HepG2 (cell line): Measurements from ENCODE around the gene ZSWIM6. TPM values are rescaled to one million over a fixed set of nuclear protein-coding genes. Genes with fewer than 3 reads are reported as not detected.

Source experiments
- ATAC-seq: fragments of 200-7000 bp; cut with Tn5 transposase; 3 replicates; pipeline ENCODE4 v1.9.1; 2020; ENCODE audit warnings: mild to moderate bottlenecking, moderate library complexity
- BruUV-seq: library from RNA; stranded (reverse); fragments of 400-500 nt; replicated peaks from 2 replicates; lab custom pipeline; 2021; lab: Mats Ljungman, UMichigan
- CTCF ChIA-PET: fragments of 300-600 bp; formaldehyde crosslinking; extraction: SDS; loops from one replicate; lab custom pipeline; 2021; ENCODE audit warnings: low total read pairs, inconsistent platforms, low intra/inter-chr PET ratio; lab: Yijun Ruan, JAX
- POLR2A ChIA-PET: fragments of 350-600 bp; sonication (Branson Sonifier 250); formaldehyde crosslinking; loops from one replicate; lab custom pipeline; 2020; ENCODE audit warnings: antibody characterized with exemption, inconsistent platforms; lab: Yijun Ruan, JAX
- DNase-seq: peaks from one replicate; pipeline ENCODE4 v3.0.0-alpha.2; 2015; ENCODE audit warnings: low spot score
- FAIRE-seq: peaks from 3 replicates; lab custom pipeline; 2011; peaks lifted over from hg19 to GRCh38; lab: Jason Lieb, UNC
- H2AFZ ChIP-seq: one replicate; pipeline ENCODE4 v1.6.1; 2011; ENCODE audit warnings: low read length, inconsistent platforms
- H3K27ac ChIP-seq: fragments of 300-600 bp; 3 replicates; pipeline ENCODE4 v1.8.0; 2011; ENCODE audit warnings: mixed run types, mild to moderate bottlenecking, mixed read lengths, low read length, inconsistent platforms; ENCODE audit not compliant: insufficient read depth; ENCODE audit errors: extremely low read length
- H3K27me3 ChIP-seq, 2 experiments: fragments of 200-600 bp in 1 of 2; 2 replicates in 1 of 2; 3 replicates in 1 of 2; pipeline versions ENCODE4 v1.6.0 to v1.8.0; 2011; ENCODE audit warnings: low read length in 2 of 2, mild to moderate bottlenecking in 2 of 2, moderate library complexity in 2 of 2, inconsistent platforms in 1 of 2; ENCODE audit not compliant: insufficient read depth in 2 of 2, control insufficient read depth in 1 of 2
- H3K36me3 ChIP-seq, 2 experiments: fragments of 200-600 bp in 1 of 2; replicated peaks in 1 of 2; 2 replicates in 1 of 2; 3 replicates in 1 of 2; pipeline versions ENCODE4 v1.5.1 to v1.8.0; 2011; ENCODE audit warnings: low read length in 2 of 2, inconsistent platforms in 1 of 2; ENCODE audit not compliant: insufficient read depth in 2 of 2, control insufficient read depth in 1 of 2
- H3K4me1 ChIP-seq: 2 replicates; pipeline ENCODE4 v1.5.1; 2012; ENCODE audit warnings: low read length, inconsistent platforms; ENCODE audit not compliant: insufficient read depth
- H3K4me2 ChIP-seq: 2 replicates; pipeline ENCODE4 v1.6.0; 2011; ENCODE audit warnings: low read depth, low read length, inconsistent platforms
- H3K4me3 ChIP-seq, 3 experiments: fragments of 200-600 bp in 1 of 3; sonication (generic), shearing (Covaris generic) in 1 of 3; replicated peaks in 1 of 3; 2 replicates each; pipeline ENCODE4 v1.5.1; 2011 to 2016; ENCODE audit warnings: low read length in 3 of 3, inconsistent platforms in 2 of 3, low read depth in 2 of 3, mild to moderate bottlenecking in 2 of 3, control low read depth in 1 of 3, mixed read lengths in 1 of 3; ENCODE audit not compliant: insufficient read depth in 1 of 3
- H3K79me2 ChIP-seq: one replicate; pipeline ENCODE4 v1.6.1; 2011; ENCODE audit warnings: low read length, inconsistent platforms; ENCODE audit not compliant: insufficient read depth
- H3K9ac ChIP-seq: 2 replicates; pipeline ENCODE4 v1.6.0; 2011; ENCODE audit warnings: mild to moderate bottlenecking, low read depth, low read length, inconsistent platforms; ENCODE audit not compliant: insufficient read depth
- H3K9me3 ChIP-seq: 2 replicates; pipeline ENCODE4 v1.5.1; 2012; ENCODE audit warnings: mild to moderate bottlenecking, low read length
- H4K20me1 ChIP-seq: 2 replicates; pipeline ENCODE4 v1.6.0; 2011; ENCODE audit warnings: inconsistent platforms, mild to moderate bottlenecking, low read length, moderate library complexity; ENCODE audit not compliant: insufficient read depth
- DBP ChIP-seq: sonication (generic); formaldehyde crosslinking; IDR thresholded peaks from 2 replicates; pipeline ENCODE4 v1.4.0; 2020; ENCODE audit warnings: missing genetic modification reagents; ENCODE audit errors: not compliant biosample characterization
- FOXJ3 ChIP-seq: sonication (generic); formaldehyde crosslinking; IDR thresholded peaks from 2 replicates; pipeline ENCODE4 v1.4.0; 2020; ENCODE audit warnings: missing genetic modification reagents, mild to moderate bottlenecking, borderline replicate concordance
- GATAD2A ChIP-seq: IDR thresholded peaks from 2 replicates; pipeline ENCODE4 v1.6.1; 2016
- HMGA1 ChIP-seq: sonication (generic); formaldehyde crosslinking; conservative IDR thresholded peaks from 2 replicates; pipeline ENCODE4 v1.4.0; 2020; ENCODE audit warnings: missing genetic modification reagents
- IKZF4 ChIP-seq: sonication (generic); formaldehyde crosslinking; IDR thresholded peaks from 2 replicates; pipeline ENCODE4 v1.5.1; 2020; ENCODE audit warnings: borderline replicate concordance, mild to moderate bottlenecking, low read depth, missing genetic modification reagents; ENCODE audit errors: not compliant biosample characterization
- MAFG ChIP-seq: sonication (generic); formaldehyde crosslinking; IDR thresholded peaks from 2 replicates; pipeline ENCODE4 v1.5.1; 2020; ENCODE audit warnings: mild to moderate bottlenecking, missing genetic modification reagents
- MAZ ChIP-seq, 2 experiments: sonication (generic) in 1 of 2; formaldehyde crosslinking in 1 of 2; IDR thresholded peaks; 2 replicates each; pipeline versions ENCODE4 v1.5.0 to v1.6.1; 2012 to 2020; ENCODE audit warnings: low read depth in 2 of 2, mild to moderate bottlenecking in 2 of 2, borderline replicate concordance in 1 of 2, improper control_type of control experiment in 1 of 2, low read length in 1 of 2, missing genetic modification reagents in 1 of 2, moderate library complexity in 1 of 2
- RBFOX2 ChIP-seq: fragments of 200-400 bp; formaldehyde crosslinking; IDR thresholded peaks from 2 replicates; pipeline ENCODE4 v1.6.1; 2017; ENCODE audit warnings: low read depth, mild to moderate bottlenecking, low read length
- SUZ12 ChIP-seq: fragments of 150-350 bp; IDR thresholded peaks from 2 replicates; pipeline ENCODE4 v1.6.1; 2014; ENCODE audit warnings: low read depth, low read length
- TCF7L2 ChIP-seq: IDR thresholded peaks from 2 replicates; pipeline ENCODE4 v1.6.1; 2011; ENCODE audit warnings: mild to moderate bottlenecking, low read depth, low read length, moderate library complexity
- ZNF264 ChIP-seq: sonication (generic); formaldehyde crosslinking; IDR thresholded peaks from 2 replicates; pipeline ENCODE4 v1.4.0; 2020; ENCODE audit warnings: missing genetic modification reagents
- ZNF446 ChIP-seq: sonication (generic); formaldehyde crosslinking; IDR thresholded peaks from 2 replicates; pipeline ENCODE4 v1.5.0; 2020; ENCODE audit warnings: mild to moderate bottlenecking, missing genetic modification reagents
- ZNF639 ChIP-seq: conservative IDR thresholded peaks from 2 replicates; pipeline ENCODE4 v1.6.1; 2018; ENCODE audit warnings: missing genetic modification reagents
- ZNF788 ChIP-seq: sonication (generic); formaldehyde crosslinking; IDR thresholded peaks from 2 replicates; pipeline ENCODE4 v1.5.0; 2020; ENCODE audit warnings: mild to moderate bottlenecking, missing genetic modification reagents, borderline replicate concordance
- ZSCAN31 ChIP-seq: sonication (generic); formaldehyde crosslinking; IDR thresholded peaks from 2 replicates; pipeline ENCODE4 v1.5.0; 2020; ENCODE audit warnings: low read depth, mild to moderate bottlenecking, missing genetic modification reagents
- ZUFSP ChIP-seq: sonication (generic); formaldehyde crosslinking; IDR thresholded peaks from 2 replicates; pipeline ENCODE4 v1.9.0; 2021; ENCODE audit warnings: missing genetic modification reagents, mild to moderate bottlenecking, borderline replicate concordance
- WGBS: methylation state at CpG from one replicate; pipeline ENCODE4 v1.1.6; 2017; ENCODE audit warnings: low lambda C conversion rate; 5-methylcytosine and 5-hydroxymethylcytosine counted together
- in situ Hi-C: cut with HindIII; loops from 2 replicates; pipeline ENCODE4 v1.10.0; 2017; ENCODE audit warnings: low pct_unique_long_range_greater_than_20kb; ENCODE audit not compliant: extremely low pct_ligation_motif_present
- intact Hi-C: fragments of 100-400 bp; cut with micrococcal nuclease; formaldehyde crosslinking; loops from one replicate; pipeline ENCODE4 v1.10.0; 2022; ENCODE audit not compliant: unreplicated experiment
- polyA plus RNA-seq, 8 experiments: library from polyadenylated mRNA; depleted of rRNA in 3 of 8; stranded (reverse) in 7 of 8; unstranded in 1 of 8; fragments of >200 nt; fragmentation: Illumina TruSeq in 4 of 8; extraction: Trizol in 4 of 8; gene quantifications; 2 replicates each; pipeline versions ENCODE4 v1.2.1 to v1.2.3, GENCODE V29; 2011 to 2016; ENCODE audit warnings: low read depth in 4 of 8, missing spikeins in 1 of 8, mixed read lengths in 1 of 8; ENCODE audit not compliant: insufficient read depth in 1 of 8
- total RNA-seq, 5 experiments: library from RNA; depleted of rRNA; stranded (reverse); fragments of >200 nt; fragmentation: Illumina TruSeq; extraction: Trizol; gene quantifications; 2 replicates each; pipeline ENCODE4 v1.2.3, GENCODE V29; 2016; ENCODE audit warnings: low read depth in 1 of 5

ZSWIM6 gene
- total and polyA plus RNA-seq, 2 of the 13 experiments (the other 11 are each of a cell fraction or from before 2014, with no cell fraction given): 0.82 to 1.9 TPM

GRCh38 chr5:61589946-61590345 lies 257.9 kb downstream of the ZSWIM6 start (continued):
- TF ChIP-seq ZSCAN31: no peak

- ATAC-seq (no peak), DNase-seq (no peak)
- CTCF ChIA-PET: no interaction called here
- WGBS: 8% methylated on average over 2 of the region's 2 CpGs
- H3K4me3 ChIP-seq: no peak overlapping the region
- TF ChIP-seq MAFG (CRISPR knock-in tag) (no peak), SUZ12 (no peak), RBFOX2 (no peak), GATAD2A (no peak), IKZF4 (CRISPR knock-in tag) (no peak), TCF7L2 (no peak), ZNF446 (no peak), HMGA1 (CRISPR knock-in tag) (no peak), DBP (CRISPR knock-in tag) (no peak), FOXJ3 (CRISPR knock-in tag) (no peak), MAZ (IDR thresholded peaks at IDR 0.05; ENCODE audit: borderline replicate concordance, low read depth, low read length) (no peak), MAZ (CRISPR knock-in tag; IDR thresholded peaks at IDR 0.05; ENCODE audit: low read depth) (no peak), ZNF788 (CRISPR knock-in tag) (no peak), ZNF639 (CRISPR knock-in tag) (no peak), ZNF264 (CRISPR knock-in tag) (no peak), ZUFSP (CRISPR knock-in tag) (no peak)
- TF ChIP-seq, all 625 proteins: peak for 0
- in situ Hi-C loops (no loop called here), intact Hi-C loops (no loop called here)
- Histone ChIP-seq H3K9me3 (no peaks in the 10 kb centered on the region), H3K27me3 (no peaks in the 10 kb centered on the region), H4K20me1 (no peaks in the 10 kb centered on the region), H3K27ac (no peak overlapping the region), H3K4me2 (no peak overlapping the region), H2AFZ (no peak overlapping the region), H3K36me3 (no peaks in the 10 kb centered on the region), H3K79me2 (no peaks in the 10 kb centered on the region), H3K4me1 (no peaks in the 10 kb centered on the region), H3K9ac (no peak overlapping the region)
- no TSS peak for BruUV-seq
- POLR2A ChIA-PET: no interaction called here
- no peak for FAIRE-seq
Observed at GRCh38 chr5:61590473-61590872, 258.4 kb downstream of the ZSWIM6 start.
